GM19372 (cell line): ENCODE measurements around the gene ADAP1.
"Not testable (repeated sequence)": the region's sequence is repeated elsewhere in the genome, so short reads cannot be mapped to it uniquely, and the experiment has no call there.

ENCODE experiments used
- ATAC-seq: cut with Tn5 transposase; IDR thresholded peaks from one replicate; pipeline ENCODE4 v1.9.1; 2021; ENCODE audit warnings: mild to moderate bottlenecking, low read depth, moderate library complexity; ENCODE audit not compliant: unreplicated experiment

The ADAP1 gene

DNA sequence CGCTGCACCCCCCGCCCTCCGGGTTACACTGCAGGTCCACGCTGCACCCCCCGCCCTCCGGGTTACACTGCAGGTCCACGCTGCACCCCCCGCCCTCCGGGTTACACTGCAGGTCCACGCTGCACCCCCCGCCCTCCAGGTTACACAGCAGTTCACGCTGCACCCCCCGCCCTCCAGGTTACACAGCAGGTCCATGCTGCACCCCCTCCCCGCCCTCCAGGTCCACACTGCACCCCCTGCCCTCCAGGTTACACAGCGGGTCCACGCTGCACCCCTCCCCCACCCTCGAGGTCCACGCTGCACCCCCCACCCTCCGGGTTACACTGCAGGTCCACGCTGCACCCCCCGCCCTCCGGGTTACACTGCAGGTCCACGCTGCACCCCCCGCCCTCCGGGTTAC, 30.4 kb downstream of the ADAP1 start:
- ATAC-seq = not testable (repeated sequence)

DNA sequence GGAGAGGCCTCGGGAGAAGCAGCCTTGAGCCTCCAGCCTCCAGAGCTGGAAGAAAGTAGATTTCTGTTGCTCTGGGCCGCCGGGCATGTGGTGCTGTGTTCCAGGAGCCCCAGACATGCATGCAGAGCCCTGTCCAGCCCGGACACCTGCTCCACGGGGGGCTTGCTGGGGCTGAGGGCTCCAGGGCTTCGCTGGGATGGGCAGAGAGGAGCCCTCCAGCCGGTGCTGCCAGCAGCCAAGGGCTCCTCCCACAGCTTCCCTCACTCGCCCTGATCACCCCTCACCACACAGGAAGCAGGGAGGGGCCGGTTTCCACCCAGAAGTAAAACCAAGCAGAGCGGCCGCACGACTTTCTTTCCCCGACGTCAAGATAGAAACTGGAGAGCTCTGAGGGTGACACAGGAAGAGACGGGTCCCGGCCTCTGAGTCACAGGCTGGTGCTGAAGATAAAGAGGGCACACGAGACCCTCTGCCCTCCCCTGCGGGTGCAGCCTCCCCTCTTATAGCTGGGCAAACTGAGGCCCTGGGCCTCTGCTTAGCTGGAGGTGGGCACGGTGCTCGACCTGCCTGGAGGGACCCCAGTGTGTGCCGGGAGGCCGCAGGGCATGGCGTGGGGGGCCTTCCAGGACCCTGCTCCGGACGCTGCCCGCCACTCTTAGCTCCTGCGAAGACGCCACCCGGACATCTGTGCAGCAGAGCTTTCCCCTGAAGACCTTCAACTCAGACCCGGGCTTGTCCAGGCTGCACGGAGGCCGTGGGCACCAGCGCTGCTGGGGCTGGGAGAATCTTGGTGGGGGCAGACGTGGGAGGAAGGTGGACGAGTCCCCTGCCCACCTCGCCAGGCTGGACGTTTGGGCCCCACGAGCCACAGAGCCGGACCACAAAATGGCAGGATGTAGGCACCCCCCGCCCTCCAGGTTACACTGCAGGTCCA, 31.1 kb downstream of the ADAP1 start:
- peak; percentile 66 for ATAC-seq

DNA sequence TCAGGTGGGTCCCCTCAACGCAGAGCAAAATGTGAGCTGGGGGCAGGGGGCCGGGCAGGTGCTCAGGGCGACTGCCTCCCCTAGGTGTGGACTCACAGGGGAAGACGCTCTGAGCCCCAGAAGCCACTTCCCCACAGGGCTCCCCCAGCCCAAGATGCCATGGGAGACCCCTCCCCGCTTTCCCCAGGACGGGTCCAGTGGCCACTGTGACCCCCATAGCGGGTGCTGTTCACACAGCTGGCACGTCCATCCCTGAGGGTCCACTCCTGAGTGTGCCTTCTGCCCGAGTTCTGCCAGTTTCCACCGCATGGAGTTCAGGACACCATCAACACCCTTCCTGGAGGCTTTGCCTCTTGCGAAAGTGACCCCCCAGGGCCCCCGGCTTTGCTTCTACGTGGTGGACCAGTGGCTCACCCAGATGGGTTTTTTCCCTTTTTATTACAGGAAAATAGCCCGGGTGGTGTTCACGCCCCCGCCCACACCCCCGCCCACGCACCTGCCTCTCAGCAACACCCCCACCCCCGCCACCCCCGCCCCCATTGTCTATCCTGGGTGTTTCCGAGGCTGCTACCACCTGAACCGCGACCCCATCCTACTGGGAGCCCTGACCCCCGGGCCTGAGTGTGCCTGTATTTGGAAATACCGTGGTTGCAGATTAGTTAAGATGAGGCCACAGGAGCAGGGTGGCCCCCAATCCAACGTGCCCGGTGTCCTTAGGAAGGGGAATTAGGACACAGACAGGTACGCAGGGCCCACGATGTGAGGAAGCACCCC, 32.0 kb downstream of the ADAP1 start:
- no peak for ATAC-seq

DNA sequence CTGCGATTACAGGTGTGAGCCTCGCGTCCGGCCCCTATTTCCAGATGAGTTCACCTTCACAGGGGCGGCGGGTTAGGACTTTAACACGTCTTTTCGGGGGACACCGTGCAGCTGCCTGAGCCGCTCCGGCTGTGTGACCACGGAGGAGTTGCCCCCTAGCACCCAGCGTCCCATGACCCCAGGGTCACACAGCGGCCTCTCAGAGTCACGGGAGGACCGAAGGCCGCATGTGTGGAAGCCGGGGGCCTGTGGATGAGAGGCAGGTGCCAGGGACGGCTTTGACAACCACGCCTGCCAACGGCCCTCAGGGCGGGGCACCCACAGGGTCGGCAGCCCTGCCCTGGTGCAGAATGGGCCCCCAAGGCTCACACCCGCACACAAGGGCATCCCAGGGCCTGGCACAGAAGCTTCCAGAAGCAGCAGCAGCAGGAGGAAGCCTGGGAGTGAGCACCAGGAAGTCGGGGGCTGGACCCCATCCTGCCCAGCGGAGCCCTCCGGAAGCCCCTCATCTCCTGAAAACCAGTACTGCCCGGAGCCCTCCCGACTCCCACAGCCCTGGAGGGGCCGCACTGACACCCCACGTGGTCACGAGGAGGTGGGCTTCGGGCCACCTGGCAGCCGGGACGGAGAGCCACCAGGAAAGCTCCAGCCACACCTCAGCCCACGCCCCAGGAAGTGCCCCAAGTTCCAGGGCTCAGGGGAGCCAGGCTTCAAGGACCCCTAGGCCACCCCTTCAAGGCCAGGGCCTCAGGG, 32.7 kb downstream of the ADAP1 start:
- no peak for ATAC-seq

DNA sequence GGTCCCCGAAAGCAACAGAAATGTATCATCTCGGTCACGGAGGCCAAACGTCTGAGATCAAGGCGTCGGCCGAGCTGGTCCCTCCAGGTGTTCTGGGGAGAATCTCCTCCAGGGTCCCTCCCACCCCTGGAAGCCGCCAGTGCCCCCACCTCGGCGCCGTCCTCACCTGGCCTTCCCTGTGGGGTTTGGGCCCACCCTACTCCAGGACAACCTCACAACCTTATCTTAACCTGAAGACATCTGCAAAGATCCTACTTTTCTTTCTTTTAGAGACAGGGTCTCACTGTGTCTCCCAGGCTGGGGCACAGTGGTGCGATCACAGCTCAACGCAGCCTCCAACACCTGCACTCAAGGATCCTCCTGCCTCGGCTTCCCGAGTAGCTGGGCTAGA, 33.4 kb downstream of the ADAP1 start:
- no peak for ATAC-seq

DNA sequence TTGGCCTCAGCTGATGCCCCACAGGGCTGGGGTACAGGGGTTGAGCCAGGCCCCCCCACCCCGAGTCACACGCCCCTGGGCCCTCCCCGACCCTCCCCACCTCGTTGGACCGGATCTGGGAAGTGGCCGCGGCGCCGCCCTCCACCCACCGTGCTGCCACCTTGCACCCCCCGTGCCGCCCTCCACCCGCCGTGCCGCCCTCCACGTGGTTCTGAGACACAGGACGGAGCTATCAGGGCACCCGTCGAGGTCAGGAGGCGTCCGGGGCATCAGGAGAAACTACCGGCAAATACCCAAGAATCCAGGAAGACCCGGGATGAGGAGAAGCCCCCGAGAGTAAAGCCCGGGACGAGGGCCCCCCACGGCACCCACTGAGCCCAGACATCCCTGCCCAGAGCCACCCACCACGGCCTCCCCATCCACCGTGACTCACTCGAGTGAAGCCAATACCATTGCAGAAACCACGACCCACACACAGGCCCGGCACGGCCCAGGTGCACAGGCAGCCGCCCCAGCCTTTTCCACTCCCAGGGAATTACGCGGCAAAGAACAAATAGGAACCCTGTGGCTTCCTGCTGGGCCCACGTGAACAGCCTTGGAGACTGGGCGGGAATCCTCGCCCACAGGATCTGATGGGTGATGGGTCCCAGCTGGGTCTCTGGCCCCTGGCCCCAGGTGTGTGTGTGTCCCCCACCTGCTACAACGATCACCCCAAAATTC, 34.0 kb downstream of the ADAP1 start:
- ATAC-seq = no peak

DNA sequence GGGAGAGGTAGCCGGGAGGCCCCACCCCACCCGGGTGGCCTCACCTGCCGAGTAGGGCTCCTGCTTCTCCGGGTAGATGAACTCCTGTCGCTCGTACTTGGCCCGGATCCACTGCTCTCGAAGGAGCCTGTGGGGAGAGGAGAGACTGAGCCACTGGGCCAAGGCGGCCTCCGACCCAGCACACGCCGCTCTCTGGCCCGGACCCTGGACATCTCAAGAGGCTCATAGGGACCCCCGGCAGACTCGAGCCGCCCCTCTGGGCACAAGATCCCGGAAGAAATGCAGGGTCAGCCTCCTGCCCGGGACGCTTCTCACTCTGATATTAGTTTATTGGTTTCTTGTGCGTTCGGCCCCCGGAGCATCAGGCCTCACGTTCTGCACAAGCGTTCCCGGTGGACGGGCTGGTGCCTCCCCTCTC, 34.5 kb downstream of the ADAP1 start:
- no peak for ATAC-seq

DNA sequence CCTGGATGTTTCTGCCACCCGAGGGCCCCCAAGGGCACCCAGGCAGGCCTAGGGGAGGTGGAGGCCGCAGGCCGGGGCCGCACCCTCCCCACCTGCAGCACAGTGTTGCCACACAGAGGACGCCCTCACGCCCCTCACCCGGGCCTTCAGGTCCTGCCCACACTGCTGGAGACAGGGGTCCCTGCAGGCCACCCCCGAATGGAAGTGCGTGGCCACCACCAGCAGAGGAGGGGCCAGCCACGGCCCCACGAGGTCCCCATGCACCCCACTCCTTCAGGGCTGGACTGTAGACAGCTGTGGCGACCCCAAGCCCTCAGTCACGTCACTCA, 35.4 kb downstream of the ADAP1 start:
- ATAC-seq = no peak

DNA sequence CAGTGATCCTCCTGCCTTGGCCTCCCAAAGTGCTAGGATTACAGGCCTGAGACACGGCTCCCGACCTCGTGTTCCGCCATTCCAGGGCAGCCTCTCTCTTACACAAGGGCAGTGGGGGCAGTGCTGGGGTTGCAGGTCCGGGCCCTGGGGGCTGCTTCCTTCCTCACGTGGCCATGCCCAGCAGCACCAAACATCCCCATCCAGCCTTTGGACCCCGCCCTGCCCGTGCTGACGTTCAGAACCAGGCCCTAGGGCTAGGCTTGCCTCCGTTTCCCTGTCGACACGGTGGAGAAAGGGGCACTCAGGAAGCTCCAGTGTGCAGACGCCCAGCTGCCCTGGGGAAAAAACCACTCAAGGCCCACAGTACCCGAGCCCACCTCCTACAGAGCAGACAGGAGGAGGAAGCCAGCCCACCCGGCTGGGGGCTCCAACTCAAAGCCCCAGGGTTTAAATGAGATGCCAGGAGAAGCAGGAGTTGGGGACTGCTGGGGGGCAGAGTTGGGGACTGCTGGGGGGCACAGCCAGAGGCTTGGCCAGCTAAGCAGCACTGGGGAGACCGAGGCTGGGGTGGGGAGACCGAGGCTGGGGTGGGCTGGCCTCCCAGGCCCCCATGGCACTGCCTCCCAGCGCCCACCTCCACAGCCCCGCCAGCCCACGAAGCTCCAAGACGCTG, 35.9 kb downstream of the ADAP1 start:
- ATAC-seq = no peak

DNA sequence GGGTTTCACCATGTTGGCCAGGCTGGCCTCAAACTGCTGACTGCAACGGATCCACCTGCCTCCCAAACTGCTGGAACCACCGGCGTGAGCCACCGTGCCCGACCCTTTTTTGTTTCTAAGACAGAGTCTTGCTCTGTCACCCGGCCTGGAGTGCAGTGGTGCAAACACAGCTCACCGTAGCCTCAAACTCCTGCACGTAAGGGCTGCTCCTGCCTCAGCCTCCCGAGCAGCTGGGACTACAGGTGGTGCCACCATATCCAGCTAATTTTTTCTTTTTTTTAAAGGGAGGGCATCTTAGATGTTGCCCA, 36.4 kb downstream of the ADAP1 start:
- ATAC-seq = no peak

DNA sequence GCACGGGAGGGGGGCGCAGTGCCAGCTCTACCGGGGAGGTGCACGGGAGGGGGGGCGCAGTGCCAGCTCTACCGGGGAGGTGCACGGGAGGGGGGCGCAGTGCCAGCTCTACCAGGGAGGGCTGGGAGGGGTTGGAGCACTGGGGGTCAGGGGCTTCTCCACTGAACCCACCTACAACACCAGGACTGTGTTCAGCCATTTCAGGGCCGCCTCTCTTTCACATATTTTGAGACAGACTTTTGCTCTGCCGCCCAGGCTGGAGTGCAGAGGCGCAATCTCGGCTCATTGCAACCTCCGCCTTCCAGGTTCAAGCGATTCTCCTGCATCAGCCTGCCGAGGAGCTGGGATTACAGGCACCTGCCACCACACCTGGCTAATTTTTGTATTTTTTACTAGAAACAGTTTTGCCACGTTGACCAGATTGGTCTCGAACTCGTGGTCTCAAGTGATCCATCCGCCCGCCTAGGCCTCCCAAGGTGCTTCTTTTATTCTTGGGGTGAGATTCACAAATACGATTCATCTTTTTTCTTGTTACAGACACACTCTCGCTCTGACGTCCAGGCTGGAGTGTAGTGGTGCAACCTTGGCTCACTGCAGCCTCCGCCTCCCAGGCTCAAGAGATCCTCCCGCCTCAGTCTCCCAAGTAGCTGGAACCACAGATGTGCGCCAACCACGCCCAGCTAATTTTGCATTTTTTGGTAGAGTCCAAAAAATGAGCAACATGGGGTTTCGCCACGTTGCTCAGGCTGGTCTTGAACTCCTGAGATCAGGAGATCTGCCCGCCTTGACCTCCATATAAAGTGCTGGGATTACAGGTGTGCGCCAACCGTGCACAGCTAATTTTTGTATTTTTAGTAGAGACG, 37.0 kb downstream of the ADAP1 start:
- ATAC-seq = no peak

DNA sequence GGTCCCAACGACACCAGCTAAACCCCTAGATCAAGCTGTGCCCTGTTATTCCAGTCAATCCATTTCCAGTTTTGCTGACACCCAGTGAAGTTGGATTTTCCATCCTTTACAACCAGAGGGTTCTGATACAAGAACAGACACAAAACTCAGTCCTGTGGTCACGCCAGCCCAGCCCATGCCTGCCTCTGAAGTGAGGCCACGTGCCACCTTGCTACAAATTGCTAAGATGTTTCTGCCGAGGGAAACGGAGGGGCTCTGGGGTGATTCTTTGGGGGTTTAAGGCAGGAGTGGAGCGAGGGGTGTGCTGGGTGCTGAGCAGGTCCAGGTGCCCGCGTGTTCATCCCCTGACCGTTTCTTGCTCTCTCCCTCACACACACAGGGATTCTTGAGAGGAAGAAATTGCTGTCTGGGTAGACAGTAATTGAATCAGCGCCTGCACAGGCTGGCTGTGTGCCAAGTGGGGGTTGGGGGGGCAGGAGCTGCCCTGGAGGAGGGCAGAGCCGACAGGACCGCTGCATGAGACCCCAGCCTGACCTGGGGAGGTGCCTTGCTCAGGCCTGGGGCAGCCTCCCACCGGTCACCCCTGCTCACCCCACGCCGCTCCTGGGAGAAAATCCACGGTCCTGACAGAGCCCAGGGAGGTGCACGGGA, 38.1 kb downstream of the ADAP1 start:
- no peak for ATAC-seq

DNA sequence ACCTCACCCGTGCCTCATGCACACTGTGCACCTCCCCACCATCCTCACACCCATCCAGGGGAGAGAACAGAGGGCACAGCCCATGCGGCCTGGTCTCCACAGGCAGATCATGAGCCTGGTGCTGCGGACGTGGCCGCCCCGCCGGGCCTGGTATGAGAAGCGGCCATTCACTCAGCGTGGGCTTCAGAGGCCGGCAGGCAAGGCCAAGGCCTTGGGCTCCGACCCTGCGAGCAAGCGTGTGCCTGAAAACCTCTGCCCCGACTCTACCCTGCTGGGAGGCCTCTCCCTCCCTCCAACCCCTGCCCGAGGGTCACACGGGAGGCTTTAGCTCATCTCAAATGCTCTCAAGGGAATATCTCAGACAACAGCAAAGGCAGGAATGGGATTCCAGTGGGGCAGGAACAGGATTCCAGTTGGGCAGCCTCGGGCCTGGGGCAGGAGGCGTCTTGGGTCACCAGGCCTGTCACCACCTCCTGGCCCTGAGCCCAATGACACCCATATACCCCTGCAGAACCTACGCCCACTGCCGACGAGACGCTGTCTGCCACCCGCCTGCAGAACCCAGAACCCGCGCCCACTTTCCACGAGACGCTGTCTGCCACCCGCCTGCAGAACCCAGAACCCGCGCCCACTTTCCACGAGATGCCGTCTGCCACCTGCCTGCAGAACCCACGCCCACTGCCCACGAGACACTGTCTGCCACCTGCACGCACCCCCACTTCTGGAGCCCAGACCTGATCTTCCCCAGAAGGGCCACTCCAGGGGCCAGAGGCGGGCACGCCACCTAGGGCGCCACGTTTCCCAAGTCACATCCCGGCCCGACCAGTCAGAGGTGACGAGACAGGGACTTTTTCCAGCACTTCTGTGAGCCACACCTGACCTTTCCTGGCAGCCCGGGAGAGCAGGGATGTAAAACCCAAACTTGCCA, 38.9 kb downstream of the ADAP1 start:
- no peak for ATAC-seq

DNA sequence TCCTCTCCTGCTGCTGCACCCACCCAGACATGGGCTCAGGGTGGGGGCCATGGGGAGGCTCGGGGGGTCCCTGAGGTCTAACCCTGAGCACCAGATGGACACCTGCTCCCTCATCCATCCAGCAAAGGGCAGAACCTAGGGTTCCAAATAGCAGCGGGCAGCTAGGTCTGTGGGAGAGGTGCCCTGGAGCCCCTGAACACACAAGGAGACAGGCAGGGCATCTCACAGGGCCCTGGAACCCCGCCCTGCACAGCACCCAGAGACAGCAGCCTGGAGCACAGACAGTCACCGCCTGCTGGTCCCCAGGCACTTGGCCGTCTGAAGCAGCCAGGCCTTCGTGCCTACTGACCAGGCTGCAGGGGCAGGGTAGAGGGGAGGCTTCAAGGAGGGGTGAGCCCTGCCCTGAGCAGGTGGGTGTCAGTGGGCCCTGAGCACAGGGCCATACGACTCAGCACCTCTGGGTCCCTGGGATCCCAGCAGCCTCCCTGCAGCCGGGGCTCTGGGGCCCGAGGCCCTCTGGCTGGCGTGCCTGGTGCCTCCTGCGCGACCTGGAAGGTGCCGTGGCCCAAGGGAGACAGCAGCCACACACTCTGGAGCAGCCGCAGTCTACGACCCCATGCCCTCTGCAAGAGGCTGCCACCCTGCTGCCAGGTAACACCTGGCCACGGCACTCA, 39.8 kb downstream of the ADAP1 start:
- no peak for ATAC-seq

DNA sequence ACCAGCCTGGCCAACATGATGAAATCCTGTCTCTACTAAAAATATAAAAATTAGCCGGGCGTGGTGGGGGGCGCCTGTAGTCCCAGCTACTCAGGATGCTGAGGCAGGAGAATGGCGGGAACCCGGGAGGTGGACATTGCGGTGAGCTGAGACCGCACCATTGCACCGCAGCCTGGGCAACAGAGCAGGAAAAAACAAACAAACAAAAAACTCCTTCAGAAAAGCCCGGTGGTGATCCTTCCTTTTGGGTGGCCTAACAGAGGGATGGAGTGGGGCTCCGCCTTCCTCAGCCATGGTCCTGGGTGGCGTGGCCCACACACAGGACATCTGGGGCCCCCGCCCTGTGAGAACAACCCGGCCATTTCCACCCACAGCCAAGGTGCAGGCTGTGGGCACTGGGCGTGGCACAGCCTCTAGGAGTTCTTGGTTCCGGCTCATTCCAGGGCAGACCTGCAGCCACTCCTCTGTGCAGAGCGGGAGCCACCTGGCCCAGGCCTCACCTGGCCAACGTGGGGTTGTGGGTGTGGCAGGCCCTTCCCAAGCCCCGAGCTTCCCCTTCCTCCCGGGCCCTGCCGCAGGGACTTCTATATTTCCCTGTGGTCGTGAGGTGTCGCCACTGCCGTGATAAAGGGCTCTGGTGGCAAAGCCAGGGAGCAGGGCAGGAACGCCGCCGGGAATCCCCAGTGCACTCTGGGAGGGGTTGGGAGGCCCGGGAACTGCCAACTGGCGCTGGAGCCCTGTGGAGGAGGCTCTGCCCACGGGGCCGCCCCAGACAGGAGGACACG, 40.6 kb downstream of the ADAP1 start:
- no peak for ATAC-seq

DNA sequence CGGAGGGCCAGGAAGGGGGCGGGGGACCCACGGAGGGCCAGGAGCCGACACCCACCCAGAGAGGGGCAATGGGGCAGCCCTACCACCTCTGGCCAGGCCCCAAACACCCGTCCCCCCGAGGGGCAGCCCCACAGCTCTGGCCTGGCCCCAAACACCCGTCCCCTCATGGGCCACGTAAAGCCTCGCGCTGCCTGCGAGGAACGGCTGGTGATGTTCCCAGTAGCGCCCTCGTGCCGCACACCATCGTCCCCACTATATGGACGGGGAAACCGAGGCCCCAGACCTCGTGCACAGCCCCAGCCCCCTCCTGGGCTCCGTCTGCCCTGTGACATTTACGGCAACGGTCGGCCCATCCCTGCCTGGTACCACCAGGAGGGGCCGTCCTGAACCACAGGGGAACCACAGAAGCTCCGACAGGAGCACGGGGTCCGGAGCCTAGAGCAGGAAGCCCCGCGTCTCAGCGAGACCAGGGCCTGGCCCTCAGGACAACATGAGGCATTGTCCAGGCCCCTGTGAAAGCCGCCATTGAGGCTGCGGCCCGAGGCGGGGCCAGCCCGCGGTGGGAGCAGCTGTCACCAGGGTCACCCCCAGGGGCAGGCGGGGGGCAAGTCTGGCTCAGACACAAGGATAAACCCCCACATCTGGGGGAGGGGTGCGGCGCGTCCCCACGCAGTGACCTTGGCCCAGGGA, 42.5 kb downstream of the ADAP1 start:
- ATAC-seq = no peak
